ENCODE measurements around the gene TXNDC12.
"Not testable (repeated sequence)": the region's sequence is repeated elsewhere in the genome, so short reads cannot be mapped to it uniquely, and the experiment has no call there.

TXNDC12 gene

DNA sequence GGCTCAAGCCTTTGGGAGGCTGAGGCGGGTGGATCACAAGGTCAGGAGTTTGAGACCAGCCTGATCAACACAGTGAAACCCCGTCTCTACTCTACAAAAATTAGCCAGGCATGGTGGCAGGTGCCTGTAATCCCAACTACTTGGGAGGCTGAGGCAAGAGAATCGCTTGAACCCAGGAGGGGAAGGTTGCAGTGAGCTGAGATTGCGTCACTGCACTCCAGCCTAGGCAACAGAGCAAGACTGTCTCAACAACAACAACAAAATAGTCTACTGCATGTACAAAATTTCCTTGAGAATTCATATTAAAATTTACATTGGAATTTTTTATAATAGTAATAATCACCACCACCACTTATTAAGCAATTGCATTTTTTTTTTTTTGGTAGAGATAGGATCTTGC is 5.7 kb downstream of the TXNDC12 start:
- DNase-seq (ENCODE audit: low read depth, low spot score), result not testable (repeated sequence)

DNA sequence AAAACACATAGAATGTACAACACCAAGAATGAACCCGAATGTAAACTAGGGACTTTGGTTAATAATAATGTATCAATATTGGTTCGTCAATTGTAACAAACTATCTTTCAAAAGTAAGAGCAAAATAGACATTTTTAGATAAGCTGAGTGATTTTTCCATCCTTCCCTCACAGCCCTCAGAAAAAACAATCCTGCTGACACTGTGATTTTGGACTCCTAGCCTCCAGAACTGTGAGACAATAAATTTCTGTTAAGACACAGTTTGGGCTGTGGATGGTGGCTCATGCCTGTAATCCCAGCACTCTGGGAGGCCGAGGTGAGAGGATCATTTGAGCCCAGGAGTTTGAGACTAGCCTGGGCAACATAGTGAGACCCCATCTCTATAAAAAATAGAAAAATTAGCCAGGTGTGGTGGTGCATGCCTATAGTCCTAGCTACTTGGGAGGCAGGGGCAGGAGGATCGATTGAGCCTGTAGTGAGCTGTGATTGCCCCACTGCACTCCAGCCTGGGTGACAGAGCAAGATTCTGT is 9.3 kb downstream of the TXNDC12 start:
- not testable (repeated sequence) for DNase-seq (ENCODE audit: low read depth, low spot score)

DNA sequence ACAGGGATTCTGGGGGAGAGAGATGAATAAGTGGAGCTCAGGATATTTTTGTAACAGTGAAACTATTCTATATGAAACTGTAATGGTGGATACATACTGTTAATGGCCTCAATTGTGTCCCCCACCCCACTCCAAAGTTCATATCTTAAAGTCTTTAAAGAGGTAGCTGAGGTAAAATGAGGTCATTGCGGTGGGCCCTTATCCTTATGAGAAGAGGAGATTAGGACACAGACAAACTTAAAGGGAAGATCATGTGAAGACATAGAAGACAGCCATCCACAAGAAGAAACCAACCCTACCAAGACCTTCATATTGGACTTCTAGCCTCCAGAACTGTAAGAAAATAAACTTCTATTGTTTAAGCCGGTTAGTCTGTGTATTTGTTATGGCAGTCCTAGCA is 9.8 kb downstream of the TXNDC12 start:
- DNase-seq (ENCODE audit: low read depth, low spot score), result no peak

DNA sequence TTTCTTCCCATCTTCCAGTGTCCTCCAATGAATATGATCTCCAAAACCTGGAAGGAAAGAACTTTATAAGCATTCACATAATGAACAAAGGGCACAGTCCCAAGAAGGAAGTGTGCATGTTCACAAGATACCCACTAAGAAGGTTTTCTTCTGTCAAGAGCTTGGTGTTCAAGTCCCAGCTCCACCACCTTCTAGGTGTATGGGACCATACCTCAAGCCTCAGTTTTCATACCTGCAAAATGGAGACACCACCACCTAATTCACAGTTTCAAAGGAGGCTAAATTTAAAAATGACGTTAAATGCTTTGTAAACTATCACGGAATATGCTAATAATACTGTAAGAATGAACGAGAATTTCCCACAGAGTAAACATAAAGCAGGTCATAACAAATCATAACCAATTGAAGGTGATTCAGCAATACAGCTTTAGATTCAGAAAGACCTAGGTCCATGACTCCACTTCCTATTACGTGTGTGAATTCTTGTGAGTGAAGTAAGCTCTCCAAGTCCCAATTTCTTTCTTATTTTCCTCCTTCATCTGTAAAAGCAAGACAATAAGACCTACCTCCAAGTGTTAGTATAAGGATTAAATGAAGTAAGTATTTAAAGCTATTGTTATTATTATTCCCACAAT is 13.3 kb downstream of the TXNDC12 start:
- DNase-seq (ENCODE audit: low read depth, low spot score), result no peak

DNA sequence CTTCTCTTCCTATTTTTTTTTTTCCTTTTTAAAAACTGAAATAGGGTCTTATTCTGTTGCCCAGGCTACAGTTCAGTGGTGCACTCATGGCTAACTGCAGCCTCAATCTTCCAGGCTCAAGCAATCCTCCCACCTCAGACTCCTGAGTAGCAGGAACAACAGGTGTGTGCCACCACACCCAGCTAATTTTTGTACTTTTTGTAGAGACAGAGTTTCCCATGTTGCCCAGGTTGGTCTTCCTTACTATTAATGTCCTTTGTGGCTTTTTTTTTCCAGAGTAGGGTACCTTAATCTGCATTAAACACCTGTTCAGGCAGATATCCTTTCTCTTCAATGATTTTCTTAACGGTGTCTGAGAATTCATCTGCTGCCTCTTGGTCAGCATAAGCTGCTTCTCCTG is 17.1 kb downstream of the TXNDC12 start:
- no peak for DNase-seq (ENCODE audit: low read depth, low spot score)

DNA sequence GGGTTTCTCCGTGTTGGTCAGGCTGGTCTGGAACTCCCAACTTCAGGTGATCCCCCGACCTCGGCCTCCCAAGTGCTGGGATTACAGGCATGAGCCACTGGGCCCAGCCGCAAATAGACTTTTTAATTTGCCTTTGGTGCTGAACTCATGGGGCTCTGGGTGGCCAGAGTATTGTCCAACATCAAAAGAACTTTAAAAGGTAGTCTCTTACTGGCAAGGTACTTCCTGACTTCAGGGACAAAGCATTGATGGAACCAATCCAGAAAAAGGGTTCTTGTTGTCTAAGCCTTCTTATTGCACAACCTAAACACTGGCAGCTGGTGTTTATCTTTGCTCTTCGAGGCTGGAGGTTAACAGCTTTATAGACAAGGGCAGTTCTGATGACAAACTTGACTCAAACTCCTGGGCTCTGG is 17.6 kb downstream of the TXNDC12 start:
- DNase-seq (ENCODE audit: low read depth, low spot score), result no peak

DNA sequence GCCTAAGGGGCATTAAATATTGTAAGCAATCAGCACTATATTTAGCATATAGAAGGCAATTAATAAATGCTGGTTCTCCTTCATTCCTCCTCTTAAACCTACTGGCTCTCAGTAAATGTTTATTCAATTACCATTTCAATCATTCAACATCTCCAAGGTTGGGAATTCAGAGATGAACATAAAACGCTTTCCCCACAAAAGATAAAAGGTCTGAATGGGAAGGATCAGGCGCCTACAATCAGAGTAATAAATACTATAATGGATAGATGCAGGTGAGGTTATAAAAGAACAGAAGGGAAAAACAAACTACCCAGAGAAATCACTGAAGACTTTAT is 21.0 kb downstream of the TXNDC12 start:
- DNase-seq (ENCODE audit: low read depth, low spot score), result no peak

DNA sequence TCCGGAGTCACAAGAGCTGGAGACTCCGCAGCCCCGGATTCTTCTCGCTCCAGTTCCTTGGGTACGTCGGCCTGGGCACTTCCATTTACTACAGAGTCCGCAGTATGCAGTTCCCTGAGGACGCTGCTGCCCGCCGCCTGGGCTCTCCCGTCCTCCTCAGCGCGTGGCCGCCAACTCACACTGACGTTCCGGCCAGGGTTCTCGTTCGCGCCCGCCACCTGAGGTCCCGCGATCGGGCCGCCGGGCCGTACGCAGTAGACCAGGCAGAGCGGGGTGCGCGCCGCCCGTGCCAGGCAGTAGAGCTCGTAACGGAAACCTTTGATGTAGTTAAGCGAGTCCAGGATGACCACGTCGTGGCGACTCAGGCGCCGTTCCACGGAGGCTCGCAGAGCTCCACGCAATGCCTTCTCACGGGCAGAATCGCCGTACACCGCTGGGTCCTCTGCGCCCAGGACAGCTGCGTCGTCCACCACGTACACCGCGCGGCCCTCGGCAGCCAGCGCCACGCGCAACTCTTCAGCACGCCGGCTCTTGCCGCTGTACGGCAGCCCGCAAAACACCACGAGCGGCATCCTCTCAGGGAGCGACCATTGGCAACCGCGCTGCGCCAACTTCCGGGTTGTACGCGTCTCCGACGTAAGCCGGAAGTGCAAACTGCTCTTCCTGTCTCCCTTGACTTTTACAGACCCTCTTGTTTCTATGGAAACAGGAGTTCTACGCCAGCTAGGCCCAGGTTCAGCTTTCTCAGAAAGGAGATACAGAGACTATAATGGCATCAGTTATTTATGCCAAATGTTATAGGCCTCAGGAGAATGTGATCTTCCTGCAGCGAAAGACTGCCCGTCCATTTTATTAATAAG is 21.6 kb downstream of the TXNDC12 start, which contains the start of gene KTI12:
Gene KTI12 (minus strand): TSS at position 621 of the 860 bp plus-strand sequence. CDS start 49 bp downstream, at position 572.
- peak; percentile 68 for DNase-seq (ENCODE audit: low read depth, low spot score)

DNA sequence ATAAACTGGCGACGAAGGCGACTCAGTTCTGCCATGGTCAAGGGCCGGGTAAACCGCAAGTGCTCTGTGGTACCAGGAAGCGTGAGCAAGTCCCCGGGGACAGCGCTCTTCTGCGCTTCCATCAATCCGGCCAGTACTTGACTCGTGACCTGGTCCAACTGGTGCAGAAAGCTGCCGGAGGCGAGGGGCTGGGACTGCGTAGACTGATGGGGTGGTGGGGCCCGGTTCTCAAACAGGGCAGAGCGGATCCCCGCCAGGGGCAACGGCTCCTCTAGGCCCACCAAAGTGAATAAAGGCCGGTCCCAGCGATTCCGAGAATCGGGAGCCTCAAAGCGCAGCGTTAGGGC is 22.2 kb downstream of the TXNDC12 start:
- no peak for DNase-seq (ENCODE audit: low read depth, low spot score)

DNA sequence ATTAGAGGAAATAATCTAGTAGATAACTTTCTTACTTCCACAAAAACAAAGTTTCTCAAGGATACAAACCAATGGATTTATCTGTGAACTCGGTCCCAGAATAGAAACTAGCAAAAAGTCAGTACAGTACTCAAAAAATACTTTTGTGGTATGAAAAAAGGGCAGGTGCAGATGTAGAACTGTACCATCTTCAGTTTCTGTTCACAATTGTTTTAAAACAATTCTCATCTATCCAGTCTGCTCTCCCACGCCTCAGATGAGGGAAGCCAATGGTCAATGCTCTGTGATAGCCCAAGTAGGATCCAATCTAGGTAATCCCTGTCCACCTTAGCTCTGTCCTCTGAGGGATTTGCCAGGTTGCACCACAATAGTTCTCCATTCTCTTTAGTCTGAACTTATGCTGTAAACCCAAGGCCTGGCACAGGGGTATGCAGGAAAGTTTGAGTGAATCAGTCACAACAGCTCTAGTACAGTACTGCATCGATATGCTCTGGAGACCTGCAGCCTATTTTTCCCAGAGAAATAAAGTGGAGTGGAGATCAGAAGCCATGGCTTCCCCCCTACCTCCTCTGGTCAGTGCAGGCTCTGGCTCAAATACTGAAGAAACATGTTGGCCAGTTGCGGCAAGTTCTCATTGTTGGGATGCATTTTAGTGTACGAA is 22.7 kb downstream of the TXNDC12 start:
- DNase-seq (ENCODE audit: low read depth, low spot score), result no peak

DNA sequence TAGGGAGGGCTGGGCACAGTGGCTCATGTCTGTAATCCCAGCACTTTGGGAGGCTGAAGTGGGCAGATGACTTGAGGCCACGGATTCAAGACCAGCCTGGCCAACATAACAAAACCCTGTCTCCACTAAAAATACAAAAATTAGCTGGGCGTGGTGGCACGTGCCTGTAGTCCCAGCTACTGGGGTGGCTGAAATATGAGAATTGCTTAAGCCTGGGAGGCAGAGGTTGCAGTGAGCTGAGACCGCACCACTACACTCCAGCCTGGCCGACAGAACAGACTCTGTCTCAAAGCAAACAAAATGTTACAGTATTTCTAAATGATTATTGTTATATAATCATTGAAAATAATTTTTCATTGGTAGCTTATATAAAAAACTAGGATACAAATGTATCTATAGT is 26.2 kb downstream of the TXNDC12 start:
- DNase-seq (ENCODE audit: low read depth, low spot score), result not testable (repeated sequence)

DNA sequence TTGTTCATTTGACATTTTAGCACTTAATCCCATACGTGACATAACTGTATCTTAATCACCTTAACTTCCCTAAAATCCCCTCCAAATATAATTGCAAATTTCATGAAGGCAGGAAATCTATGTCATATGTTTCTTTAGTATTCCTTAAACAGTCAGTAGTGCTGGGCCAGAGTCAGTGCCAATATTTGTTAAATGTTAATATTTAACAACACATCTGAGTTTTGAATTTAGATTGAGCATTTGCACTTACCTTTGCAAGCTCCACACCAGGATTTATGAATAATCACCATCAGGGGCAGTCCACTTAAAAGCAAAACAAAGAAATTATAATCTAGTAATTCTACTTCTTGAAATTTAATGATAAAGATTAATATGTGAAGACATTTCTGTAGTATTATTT is 26.7 kb downstream of the TXNDC12 start:
- no peak for DNase-seq (ENCODE audit: low read depth, low spot score)

DNA sequence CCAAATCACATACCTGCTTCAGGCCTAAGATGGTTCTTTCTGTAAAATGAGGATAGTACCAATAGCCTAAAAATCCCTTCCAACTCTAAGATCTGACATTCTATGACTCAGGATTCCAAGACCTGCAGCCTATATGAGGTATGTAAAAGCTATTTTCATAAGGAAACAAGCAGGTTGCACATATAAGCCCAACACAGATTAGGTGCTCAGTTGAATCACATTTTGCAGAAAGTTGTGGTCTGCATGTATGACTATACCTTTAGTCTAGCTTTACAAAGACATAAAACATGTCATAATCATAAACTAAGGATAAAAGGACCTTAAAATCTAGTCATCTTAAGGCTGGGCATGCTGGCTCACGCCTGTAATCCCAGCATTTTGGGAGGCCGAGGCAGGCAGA is 28.7 kb downstream of the TXNDC12 start:
- DNase-seq (ENCODE audit: low read depth, low spot score), result no peak

DNA sequence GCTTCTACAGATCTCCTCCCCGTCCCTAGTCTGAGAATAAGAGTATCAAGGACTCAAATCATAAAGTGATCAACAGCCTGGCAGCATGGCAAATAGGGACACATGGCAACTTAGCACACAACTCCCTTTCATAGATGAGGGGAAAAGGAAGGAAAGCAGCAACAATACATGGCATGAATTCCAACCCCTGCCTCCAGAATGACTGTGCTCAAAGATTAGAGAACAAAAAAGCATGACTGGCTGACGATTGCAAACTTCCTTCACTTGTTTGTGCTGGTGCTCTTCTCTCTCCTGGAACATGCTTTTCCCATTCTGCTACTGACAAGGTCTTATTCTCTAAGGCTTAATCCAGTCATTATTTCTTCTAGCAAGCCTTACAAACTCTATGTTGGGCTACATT is 32.9 kb downstream of the TXNDC12 start:
- no peak for DNase-seq (ENCODE audit: low read depth, low spot score)

DNA sequence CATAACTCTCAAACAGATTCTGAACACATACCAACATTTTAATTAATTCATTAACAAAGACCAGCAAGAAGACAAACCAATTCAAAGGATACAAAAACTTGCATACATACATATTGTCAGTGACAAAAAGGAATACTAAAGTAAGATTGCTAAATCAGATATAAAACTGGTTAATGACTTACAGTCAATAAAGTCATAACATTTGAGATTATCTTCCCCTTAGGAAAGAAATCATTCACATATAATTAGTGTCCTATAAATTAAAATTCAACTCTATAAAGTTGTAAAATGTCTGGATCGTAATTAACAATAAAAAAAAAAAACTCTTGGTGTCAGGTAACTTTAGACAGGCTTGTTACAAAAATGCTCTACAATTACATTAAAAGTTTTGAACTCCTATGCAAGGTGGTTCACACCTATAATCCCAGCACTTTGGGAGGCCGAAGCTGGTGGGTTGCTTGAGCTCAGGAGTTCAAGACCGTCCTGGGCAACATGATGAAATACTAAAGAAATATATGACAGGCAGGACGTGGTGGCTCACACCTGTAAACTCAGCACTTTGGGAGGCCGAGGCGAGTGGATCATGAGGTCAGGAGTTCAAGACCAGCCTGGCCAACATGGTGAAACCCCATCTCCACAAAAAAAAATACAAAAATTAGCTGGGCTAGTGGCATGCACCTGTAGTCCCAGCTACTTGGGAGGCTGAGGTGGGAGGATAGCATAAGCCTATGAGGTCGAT is 46.8 kb downstream of the TXNDC12 start:
- no peak for DNase-seq (ENCODE audit: low read depth, low spot score)

DNA sequence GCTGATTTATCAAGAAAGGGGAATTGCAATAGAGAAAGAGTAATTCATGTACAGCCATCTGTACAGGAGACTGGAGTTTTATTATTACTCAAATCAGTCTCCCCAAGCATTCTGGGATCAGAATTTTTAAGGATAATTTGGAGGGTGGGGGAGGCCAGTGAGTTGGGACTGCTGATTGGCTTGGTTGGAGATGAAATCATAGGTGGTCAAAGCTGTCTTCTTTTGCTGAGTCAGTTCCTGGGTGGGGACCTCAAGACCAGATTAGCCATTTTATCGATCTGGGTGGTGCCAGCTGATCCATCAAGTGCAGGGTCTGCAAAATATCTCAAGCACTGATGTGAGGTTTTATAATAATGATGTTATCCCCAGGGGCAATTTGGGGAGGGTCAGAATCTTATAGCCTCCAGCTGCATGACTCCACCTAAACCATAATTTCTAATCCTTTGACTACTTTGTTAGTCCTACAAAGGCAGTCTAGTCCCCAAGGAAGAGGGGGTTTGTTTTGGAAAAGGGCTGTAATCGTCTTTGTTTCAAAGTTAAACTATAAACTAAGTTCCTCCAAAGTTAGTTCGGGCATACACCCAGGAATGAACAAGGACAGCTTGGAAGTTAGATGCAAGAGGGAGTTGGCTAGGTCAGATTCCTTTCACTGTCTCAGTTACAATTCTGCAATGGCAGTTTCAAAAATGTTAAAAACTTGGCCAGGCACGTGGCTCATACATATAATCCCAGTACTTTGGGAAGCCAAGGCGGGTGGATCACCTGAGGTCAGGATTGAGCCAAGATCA is 47.6 kb downstream of the TXNDC12 start:
- DNase-seq (ENCODE audit: low read depth, low spot score), result no peak

DNA sequence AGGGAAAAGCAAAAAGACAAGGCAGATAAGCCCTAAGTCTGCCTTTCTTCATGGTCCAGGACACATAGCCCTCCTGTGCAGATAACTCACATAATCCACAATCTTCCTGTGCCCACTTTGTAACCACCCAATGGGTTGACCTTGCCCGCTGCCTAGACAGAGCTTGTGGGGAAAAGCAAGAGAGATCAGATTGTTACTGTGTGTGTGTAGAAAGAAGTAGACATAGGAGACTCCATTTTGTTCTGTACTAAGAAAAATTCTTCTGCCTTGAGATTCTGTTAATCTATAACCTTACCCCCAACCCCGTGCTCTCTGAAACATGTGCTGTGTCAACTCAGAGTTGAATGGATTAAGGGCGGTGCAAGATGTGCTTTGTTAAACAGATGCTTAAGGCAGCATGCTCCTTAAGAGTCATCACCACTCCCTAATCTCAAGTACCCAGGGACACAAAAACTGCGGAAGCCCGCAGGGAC is 48.9 kb downstream of the TXNDC12 start:
- DNase-seq (ENCODE audit: low read depth, low spot score), result not testable (repeated sequence)

DNA sequence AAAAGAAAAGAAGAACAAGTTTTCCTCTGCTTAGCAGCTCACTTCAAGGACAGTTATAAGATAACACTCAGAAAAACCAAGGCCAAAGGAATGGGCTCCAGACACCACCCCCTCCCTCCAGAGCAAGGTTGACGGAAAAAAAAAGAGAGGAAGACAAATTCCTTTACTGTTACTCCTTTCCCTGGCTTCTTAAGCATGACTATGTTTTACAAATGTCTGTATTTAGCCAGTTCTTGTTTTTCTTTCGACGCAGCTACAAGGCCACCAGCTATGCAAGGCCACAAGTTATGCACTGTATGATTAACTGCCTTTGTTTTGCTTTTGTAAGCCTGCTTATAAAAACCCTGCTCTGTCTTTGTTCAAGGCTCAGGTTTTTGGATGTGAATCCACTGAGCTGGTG is 49.4 kb downstream of the TXNDC12 start:
- peak; percentile 33 for DNase-seq (ENCODE audit: low read depth, low spot score)

DNA sequence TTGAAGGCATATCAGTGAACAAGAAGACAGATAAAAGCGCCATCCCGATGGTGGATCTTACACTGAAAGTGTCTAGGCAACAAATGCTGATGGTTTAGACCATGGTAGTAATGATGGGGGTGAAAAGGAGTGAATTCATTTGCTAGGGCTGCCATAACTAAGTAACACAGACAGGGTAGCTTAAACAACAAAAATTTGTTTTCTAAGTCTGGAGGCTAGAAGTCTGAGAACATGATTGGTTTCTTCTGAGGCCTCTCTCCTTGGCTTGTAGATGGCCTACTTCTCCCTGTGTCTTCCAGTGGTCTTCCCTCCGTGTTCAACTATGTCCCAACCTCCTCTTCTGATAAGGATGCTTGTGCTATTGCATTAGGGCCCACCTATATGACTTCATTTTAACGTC is 51.1 kb downstream of the TXNDC12 start:
- no peak for DNase-seq (ENCODE audit: low read depth, low spot score)

DNA sequence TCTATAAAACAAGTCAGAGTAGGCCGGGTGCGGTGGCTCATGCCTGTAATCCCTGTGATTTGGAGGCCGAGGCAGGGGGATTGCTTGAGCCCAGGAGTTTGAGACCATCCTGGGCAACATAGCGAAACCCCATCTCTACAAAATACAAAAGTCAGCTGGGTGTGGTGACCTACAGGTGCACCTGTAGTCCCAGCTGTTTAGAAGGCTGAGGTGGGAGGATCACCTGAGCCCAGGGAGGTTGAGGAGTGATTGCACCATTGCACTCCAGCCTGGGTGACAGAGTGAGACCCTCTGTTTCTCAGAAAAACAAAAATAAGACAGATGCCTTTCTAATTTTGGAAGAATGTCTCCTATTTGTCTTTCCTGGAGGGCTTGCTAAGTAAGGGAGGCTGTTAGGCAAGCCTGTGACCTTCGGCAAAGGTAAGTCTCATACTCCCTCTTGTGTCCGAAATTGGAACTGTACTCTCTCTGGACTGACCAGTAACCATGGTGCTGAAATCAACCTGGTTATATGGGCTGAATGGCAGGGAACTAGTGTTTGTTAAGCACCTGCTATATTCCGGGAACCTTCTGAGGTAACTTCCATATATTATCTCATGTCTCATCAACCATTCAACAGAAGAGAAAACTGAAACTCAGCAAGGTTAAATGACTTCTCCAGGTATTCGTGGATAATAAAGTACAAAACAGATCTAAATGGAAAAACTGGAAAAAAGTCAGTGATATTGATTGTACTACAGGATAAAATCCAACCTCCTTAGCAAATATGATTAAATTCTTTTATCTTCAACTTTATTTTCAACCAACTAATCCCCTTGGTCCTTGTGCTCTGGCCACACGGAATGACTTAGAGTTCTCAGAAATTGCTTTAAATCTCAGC is 52.7 kb downstream of the TXNDC12 start:
- DNase-seq (ENCODE audit: low read depth, low spot score), result peak; percentile 70

All from brain pericyte (primary cell).